GM12878 (cell line): ENCODE measurements around the gene NECAB3. TPM values are rescaled to one million over a fixed set of nuclear protein-coding genes. Genes with fewer than 3 reads are reported as not detected.
A peak's percentile ranks its signal among the peaks of the same experiment; 100 is the strongest.

Experiments used
- ATAC-seq: fragments of 200-7000 bp; cut with Tn5 transposase; 3 replicates; pipeline ENCODE4 v1.9.1; 2020; ENCODE audit warnings: mild to moderate bottlenecking, moderate library complexity
- BruUV-seq: library from RNA; stranded (reverse); fragments of 400-500 nt; replicated peaks from 2 replicates; lab custom pipeline; 2021; lab: Mats Ljungman, UMichigan
- CTCF ChIA-PET: fragments of 300-600 bp; sonication (Branson Sonifier 250); formaldehyde crosslinking; extraction: SDS; loops from one replicate; lab custom pipeline; 2021; ENCODE audit warnings: inconsistent platforms; lab: Yijun Ruan, JAX
- POLR2A ChIA-PET: fragments of 350-600 bp; formaldehyde crosslinking; extraction: SDS; loops from one replicate; lab custom pipeline; 2021; ENCODE audit warnings: inconsistent platforms; lab: Charles Lee
- RAD21 ChIA-PET: fragments of 300-600 bp; sonication (Branson Sonifier 250); formaldehyde crosslinking; loops from one replicate; lab custom pipeline; 2023; ENCODE audit warnings: antibody characterized with exemption; ENCODE audit not compliant: unreplicated experiment; lab: Charles Lee
- SMC1A ChIA-PET: fragments of 300-600 bp; sonication (Branson Sonifier 250); formaldehyde crosslinking; loops from one replicate; lab custom pipeline; 2023; ENCODE audit not compliant: unreplicated experiment, uncharacterized antibody; lab: Charles Lee
- DNase-seq: peaks from one replicate; pipeline ENCODE4 v3.0.0-alpha.2; 2011; ENCODE audit warnings: low read depth, low spot score
- FAIRE-seq: peaks from 3 replicates; lab custom pipeline; 2011; peaks lifted over from hg19 to GRCh38; lab: Jason Lieb, UNC
- H2AFZ ChIP-seq: 2 replicates; pipeline ENCODE4 v1.6.0; 2011; ENCODE audit warnings: low read depth, low read length, control low read depth; ENCODE audit not compliant: control insufficient read depth
- H3K27ac ChIP-seq: 2 replicates; pipeline ENCODE4 v1.5.1; 2011; ENCODE audit warnings: control low read depth; ENCODE audit not compliant: control insufficient read depth, insufficient read depth
- H3K27me3 ChIP-seq, 2 experiments: replicated peaks in 1 of 2; 2 replicates each; pipeline versions ENCODE4 v1.6.0 to v1.6.1; 2011; ENCODE audit warnings: low read length in 1 of 2; ENCODE audit not compliant: control insufficient read depth in 2 of 2, insufficient read depth in 2 of 2
- H3K36me3 ChIP-seq, 2 experiments: 2 replicates each; pipeline ENCODE4 v1.5.1; 2011; ENCODE audit warnings: low read length in 1 of 2; ENCODE audit not compliant: control insufficient read depth in 2 of 2, insufficient read depth in 2 of 2
- H3K4me1 ChIP-seq: 2 replicates; pipeline ENCODE4 v1.6.1; 2011; ENCODE audit warnings: mild to moderate bottlenecking, low read length, moderate library complexity, mixed read lengths; ENCODE audit not compliant: control insufficient read depth, insufficient read depth
- H3K4me2 ChIP-seq: 2 replicates; pipeline ENCODE4 v1.6.0; 2011; ENCODE audit warnings: control low read depth; ENCODE audit not compliant: control insufficient read depth, insufficient read depth
- H3K4me3 ChIP-seq: fragments of 200-600 bp; sonication (generic); 2 replicates; pipeline ENCODE4 v1.5.1; 2016
- H3K79me2 ChIP-seq: 2 replicates; pipeline ENCODE4 v1.6.0; 2011; ENCODE audit warnings: low read length; ENCODE audit not compliant: control insufficient read depth, insufficient read depth
- H3K9ac ChIP-seq: 2 replicates; pipeline ENCODE4 v1.8.0; 2011; ENCODE audit warnings: low read length, control low read depth, mixed read lengths; ENCODE audit not compliant: control insufficient read depth, insufficient read depth
- H3K9me3 ChIP-seq: replicated peaks from 3 replicates; pipeline ENCODE4 v1.5.1; 2011; ENCODE audit warnings: mild to moderate bottlenecking, low read length; ENCODE audit not compliant: control insufficient read depth, insufficient read depth
- H4K20me1 ChIP-seq: 2 replicates; pipeline ENCODE4 v1.6.0; 2011; ENCODE audit not compliant: control insufficient read depth, insufficient read depth
- BACH1 ChIP-seq: fragments of 450-650 bp; IDR thresholded peaks from 2 replicates; pipeline ENCODE4 v1.6.1; 2017; ENCODE audit warnings: mild to moderate bottlenecking, borderline replicate concordance
- CREB1 ChIP-seq: IDR thresholded peaks from 2 replicates; pipeline ENCODE4 v1.6.1; 2012; ENCODE audit warnings: low read depth, mild to moderate bottlenecking, inconsistent platforms
- HDAC6 ChIP-seq: fragments of 200-600 bp; sonication (generic); IDR thresholded peaks from one replicate; pipeline ENCODE4 v1.8.0; 2017; ENCODE audit warnings: antibody characterized with exemption; ENCODE audit not compliant: unreplicated experiment
- IRF5 ChIP-seq: fragments of 450-650 bp; IDR thresholded peaks from 2 replicates; pipeline ENCODE4 v1.6.1; 2017; ENCODE audit warnings: borderline replicate concordance
- KAT2A ChIP-seq: conservative IDR thresholded peaks from 2 replicates; pipeline ENCODE4 v1.6.1; 2011; ENCODE audit warnings: low read depth, low read length; ENCODE audit not compliant: control insufficient read depth
- KLF5 ChIP-seq: fragments of 450-650 bp; IDR thresholded peaks from 2 replicates; pipeline ENCODE4 v1.6.1; 2014; ENCODE audit warnings: mild to moderate bottlenecking; ENCODE audit not compliant: partially characterized antibody
- NBN ChIP-seq: fragments of 450-650 bp; IDR thresholded peaks from 2 replicates; pipeline ENCODE4 v1.6.1; 2016
- NFYA ChIP-seq: IDR thresholded peaks from 2 replicates; pipeline ENCODE4 v1.6.1; 2011; ENCODE audit warnings: low read depth, mild to moderate bottlenecking, low read length, improper control_type of control experiment, borderline replicate concordance
- POU2F2 ChIP-seq: IDR thresholded peaks from 3 replicates; pipeline ENCODE4 v1.6.1; 2011; ENCODE audit warnings: low read depth, mild to moderate bottlenecking, low read length, borderline replicate concordance
- STAT1 ChIP-seq: fragments of 450-650 bp; conservative IDR thresholded peaks from 2 replicates; pipeline ENCODE4 v1.6.1; 2014; ENCODE audit warnings: antibody characterized with exemption, mild to moderate bottlenecking
- SUZ12 ChIP-seq: fragments of 200-600 bp; sonication (generic); IDR thresholded peaks from one replicate; pipeline ENCODE4 v1.6.1; 2018; ENCODE audit warnings: antibody characterized with exemption, mild to moderate bottlenecking; ENCODE audit not compliant: unreplicated experiment
- TBL1XR1 ChIP-seq: IDR thresholded peaks from 2 replicates; pipeline ENCODE4 v1.6.1; 2012; ENCODE audit warnings: low read depth, low read length, improper control_type of control experiment
- YBX1 ChIP-seq: fragments of 450-650 bp; IDR thresholded peaks from 2 replicates; pipeline ENCODE4 v1.6.1; 2016; ENCODE audit warnings: antibody characterized with exemption
- WGBS: methylation state at CpG from one replicate; pipeline ENCODE4 v1.1.6; 2016; ENCODE audit warnings: low lambda C conversion rate; ENCODE audit not compliant: insufficient replicate concordance, insufficient coverage; ENCODE audit errors: missing lambda C conversion rate; 5-methylcytosine and 5-hydroxymethylcytosine counted together
- in situ Hi-C: fragments of 300-500 bp; cut with MboI; formaldehyde crosslinking; loops from 9 replicates; pipeline ENCODE4 v1.14.3; 2018; ENCODE audit warnings: mixed read lengths
- intact Hi-C: fragments of 100-400 bp; cut with micrococcal nuclease; formaldehyde crosslinking; loops from one replicate; pipeline ENCODE4 v1.14.2; 2022; ENCODE audit not compliant: unreplicated experiment
- polyA plus RNA-seq, 11 experiments: library from polyadenylated mRNA; depleted of rRNA in 4 of 11; unstranded in 6 of 11; stranded (reverse) in 5 of 11; fragments of >200 nt; fragmentation: Nextera tagmentation in 4 of 11; fragmentation: Illumina TruSeq in 1 of 11; extraction: Ambion mirVana in 4 of 11; extraction: Trizol in 1 of 11; gene quantifications; 1 replicate in 1 of 11; 2 replicates in 10 of 11; pipeline versions ENCODE4 v1.2.1 to v1.2.3, GENCODE V29; 2011 to 2016; ENCODE audit warnings: inconsistent platforms in 2 of 11, missing spikeins in 2 of 11, low read depth in 1 of 11
- total RNA-seq, 4 experiments: library from RNA; depleted of rRNA in 3 of 4; stranded (reverse); fragments of >200 nt in 3 of 4; fragmentation: Illumina TruSeq in 1 of 4; extraction: Trizol in 1 of 4; gene quantifications; 2 replicates each; pipeline versions ENCODE4 v1.2.1 to v1.2.3, GENCODE V29; 2013 to 2021
- TF ChIP-seq, protein P1 (sequence below): IDR thresholded peaks from 2 replicates; pipeline ENCODE4 v1.6.1; 2011; ENCODE audit warnings: borderline replicate concordance, low read depth, mild to moderate bottlenecking, moderate library complexity, low read length; ENCODE audit not compliant: insufficient read depth, poor library complexity, severe bottlenecking

The NECAB3 gene
- total and polyA plus RNA-seq, 10 of the 15 experiments (the other 5 are each of a cell fraction or from before 2014, with no cell fraction given) = 0.21 to 17.0 (median 7.2) TPM

- in situ Hi-C loops (no loop called here), intact Hi-C loops (loop anchor here (10.0 kb wide), 1 partner anchor 463 kb away; no protein-coding TSS in a partner anchor)
- Histone ChIP-seq H3K9me3 (no peaks in the 10 kb centered on the region), H2AFZ (peak within 1 kb of the TSS; percentile 91), H3K79me2 (no peaks in the 10 kb centered on the region), H4K20me1 (no peaks in the 10 kb centered on the region), H3K36me3 (no peaks in the 10 kb centered on the region), H3K4me1 (peaks cover 22% of the 10 kb centered on the region), H3K4me3 (peak within 1 kb of the TSS; percentile 87), H3K27ac (peak within 1 kb of the TSS; percentile 88), H3K27me3 (no peaks in the 10 kb centered on the region), H3K9ac (peak within 1 kb of the TSS; percentile 78), H3K4me2 (peak within 1 kb of the TSS; percentile 99)
- no peak for FAIRE-seq
- TF ChIP-seq IRF5 = no peak
- TF ChIP-seq HDAC6 = no peak
- TF ChIP-seq CREB1 = no peak
- no peak for TF ChIP-seq SUZ12
- no peak for TF ChIP-seq NBN
- no peak for TF ChIP-seq KAT2A
- TF ChIP-seq POU2F2 = no peak
- no peak for TF ChIP-seq KLF5
- no peak for TF ChIP-seq NFYA
- no peak for TF ChIP-seq TBL1XR1
- no peak for TF ChIP-seq YBX1
- TF ChIP-seq STAT1 = no peak
- TF ChIP-seq BACH1 = no peak
- TF ChIP-seq, protein P1, sequence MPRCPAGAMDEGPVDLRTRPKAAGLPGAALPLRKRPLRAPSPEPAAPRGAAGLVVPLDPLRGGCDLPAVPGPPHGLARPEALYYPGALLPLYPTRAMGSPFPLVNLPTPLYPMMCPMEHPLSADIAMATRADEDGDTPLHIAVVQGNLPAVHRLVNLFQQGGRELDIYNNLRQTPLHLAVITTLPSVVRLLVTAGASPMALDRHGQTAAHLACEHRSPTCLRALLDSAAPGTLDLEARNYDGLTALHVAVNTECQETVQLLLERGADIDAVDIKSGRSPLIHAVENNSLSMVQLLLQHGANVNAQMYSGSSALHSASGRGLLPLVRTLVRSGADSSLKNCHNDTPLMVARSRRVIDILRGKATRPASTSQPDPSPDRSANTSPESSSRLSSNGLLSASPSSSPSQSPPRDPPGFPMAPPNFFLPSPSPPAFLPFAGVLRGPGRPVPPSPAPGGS = no peak
- no TSS peak for BruUV-seq
- ChIA-PET RAD21 (no interaction called here), SMC1A (interaction anchor here (1.4 to 1.9 kb wide), 2 partner anchors 9 to 30 kb away, joined by 3 to 9 read pairs; no protein-coding TSS in a partner anchor), POLR2A (interaction anchor here (1.6 kb wide), 1 partner anchor 446 kb away, joined by 3 read pairs; no protein-coding TSS in a partner anchor), CTCF (interaction anchor here (3.2 kb wide), 1 partner anchor 8 kb away, joined by 20 read pairs; no protein-coding TSS in a partner anchor)
- no peak for ATAC-seq
- 90% methylated on average over 10 of the region's 10 CpGs for WGBS
- no peak for DNase-seq
Observed at GRCh38 chr20:33662172-33662571, 12.1 kb downstream of the NECAB3 start, which contains the start of gene C20orf144. Gene C20orf144 (plus strand): TSS chr20:33662327. CDS start chr20:33662346, 19 bp downstream.
